ENCODE results near the gene APEH.

The APEH gene

GRCh38 chr3:49652218-49652902 is 21.8 kb upstream of the APEH start:
- DNase-seq = no peak

DNA sequence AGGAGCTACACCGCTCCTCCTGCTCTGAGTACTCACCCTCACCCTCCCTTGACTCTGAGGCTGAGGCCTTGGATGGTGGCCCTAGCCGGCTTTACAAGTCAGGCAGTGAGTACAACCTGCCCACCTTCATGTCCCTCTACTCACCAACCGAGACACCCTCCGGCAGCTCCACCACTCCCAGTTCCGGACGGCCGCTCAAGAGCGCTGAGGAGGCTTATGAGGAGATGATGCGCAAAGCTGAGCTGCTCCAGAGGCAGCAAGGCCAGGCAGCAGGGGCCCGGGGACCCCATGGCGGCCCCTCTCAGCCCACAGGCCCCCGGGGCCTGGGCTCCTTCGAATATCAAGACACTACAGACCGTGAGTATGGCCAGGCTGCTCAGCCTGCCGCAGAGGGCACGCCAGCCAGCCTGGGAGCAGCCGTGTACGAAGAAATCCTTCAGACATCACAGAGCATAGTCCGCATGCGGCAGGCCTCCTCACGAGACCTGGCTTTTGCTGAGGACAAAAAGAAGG is 21.2 kb upstream of the APEH start:
- no peak for DNase-seq

DNA sequence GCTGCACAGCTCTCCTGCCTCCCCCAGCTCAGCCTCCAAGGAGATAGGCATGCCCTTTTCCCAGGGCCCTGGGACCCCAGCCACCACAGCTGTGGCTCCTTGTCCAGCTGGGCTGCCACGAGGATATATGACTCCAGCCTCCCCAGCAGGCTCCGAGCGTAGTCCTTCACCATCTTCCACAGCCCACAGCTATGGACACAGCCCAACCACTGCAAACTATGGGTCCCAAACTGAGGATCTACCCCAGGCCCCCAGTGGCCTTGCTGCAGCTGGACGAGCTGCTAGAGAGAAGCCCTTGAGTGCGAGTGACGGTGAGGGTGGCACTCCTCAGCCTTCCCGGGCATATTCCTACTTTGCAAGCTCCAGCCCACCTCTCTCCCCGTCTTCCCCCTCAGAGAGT is 20.5 kb upstream of the APEH start:
- no peak for DNase-seq

DNA sequence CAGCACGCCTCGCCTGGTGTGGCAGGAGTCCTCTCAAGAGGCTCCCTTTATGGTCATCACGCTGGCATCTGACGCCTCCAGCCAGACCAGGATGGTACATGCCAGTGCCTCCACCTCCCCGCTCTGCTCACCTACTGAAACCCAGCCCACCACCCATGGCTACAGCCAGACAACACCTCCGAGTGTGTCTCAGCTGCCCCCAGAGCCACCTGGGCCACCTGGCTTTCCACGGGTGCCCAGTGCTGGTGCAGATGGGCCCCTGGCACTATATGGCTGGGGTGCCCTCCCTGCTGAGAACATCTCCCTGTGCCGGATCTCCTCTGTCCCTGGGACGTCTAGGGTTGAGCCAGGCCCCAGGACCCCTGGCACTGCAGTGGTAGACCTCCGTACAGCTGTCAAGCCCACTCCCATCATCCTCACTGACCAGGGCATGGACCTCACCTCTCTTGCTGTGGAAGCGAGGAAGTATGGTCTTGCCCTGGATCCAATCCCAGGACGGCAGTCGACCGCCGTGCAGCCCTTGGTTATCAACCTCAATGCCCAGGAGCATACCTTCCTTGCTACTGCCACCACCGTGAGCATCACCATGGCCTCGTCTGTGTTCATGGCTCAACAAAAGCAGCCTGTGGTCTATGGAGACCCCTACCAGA is 19.9 kb upstream of the APEH start:
- no peak for DNase-seq

GRCh38 chr3:49654955-49655556 is 19.1 kb upstream of the APEH start:
- no peak for DNase-seq

GRCh38 chr3:49655731-49656285 is 18.3 kb upstream of the APEH start:
- DNase-seq = no peak

DNA sequence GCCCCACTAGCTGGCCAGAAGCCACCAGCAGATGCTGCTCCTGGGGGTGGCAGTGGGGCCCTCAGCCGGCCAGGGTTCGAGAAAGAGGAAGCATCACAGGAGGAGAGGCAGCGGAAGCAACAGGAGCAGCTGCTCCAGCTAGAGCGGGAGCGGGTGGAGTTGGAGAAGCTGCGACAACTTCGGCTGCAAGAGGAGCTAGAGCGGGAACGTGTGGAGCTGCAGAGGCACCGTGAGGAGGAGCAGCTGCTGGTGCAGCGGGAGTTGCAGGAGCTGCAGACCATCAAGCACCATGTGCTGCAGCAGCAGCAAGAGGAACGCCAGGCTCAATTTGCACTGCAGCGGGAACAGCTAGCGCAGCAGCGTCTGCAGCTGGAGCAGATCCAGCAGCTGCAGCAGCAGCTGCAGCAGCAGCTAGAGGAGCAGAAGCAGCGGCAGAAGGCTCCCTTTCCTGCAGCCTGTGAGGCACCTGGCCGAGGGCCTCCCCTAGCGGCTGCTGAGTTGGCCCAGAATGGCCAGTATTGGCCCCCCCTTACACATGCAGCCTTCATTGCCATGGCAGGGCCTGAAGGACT is 17.5 kb upstream of the APEH start:
- DNase-seq = no peak

- DNase-seq = no peak
Observed at GRCh38 chr3:49657208-49657915, 16.8 kb upstream of the APEH start.

DNA sequence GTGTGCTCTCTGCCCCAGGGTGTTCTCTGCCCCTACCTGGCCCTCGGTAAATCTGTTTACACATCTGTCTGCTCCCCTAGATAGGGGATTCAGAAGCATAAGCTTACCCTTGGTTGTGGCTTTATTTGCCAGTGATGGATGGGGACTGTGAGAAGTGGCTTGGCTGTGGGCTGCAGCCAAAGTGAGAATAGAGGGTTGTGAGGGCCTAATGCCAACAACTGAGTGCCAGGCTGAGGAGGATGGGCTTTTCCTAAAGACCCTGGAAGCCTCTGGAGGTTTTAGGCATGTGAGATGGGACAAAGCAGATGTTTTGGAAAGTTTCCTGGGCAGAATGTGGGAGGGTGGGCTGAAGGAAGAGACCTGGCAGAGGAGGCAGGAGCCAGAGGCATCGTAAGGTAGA is 15.4 kb upstream of the APEH start:
- no peak for DNase-seq

DNA sequence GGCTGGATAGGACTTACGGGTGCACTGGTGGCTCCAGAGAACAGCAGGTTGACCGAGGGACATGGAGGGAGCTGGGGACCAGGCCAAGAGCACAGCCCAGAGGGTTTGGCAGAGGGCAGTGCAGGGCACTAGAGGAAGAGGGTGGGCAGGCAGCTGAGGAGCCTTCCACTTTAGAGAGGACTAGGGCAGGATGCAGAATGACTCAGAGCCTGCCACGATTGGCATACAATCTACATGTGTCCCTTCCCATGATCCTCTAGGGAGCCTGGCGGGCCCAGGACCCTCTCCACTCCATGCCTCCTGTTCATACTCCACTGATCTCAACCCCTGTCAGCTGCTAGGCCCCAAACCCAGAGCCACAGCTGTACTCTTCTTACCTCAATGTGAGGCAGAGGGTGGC is 14.4 kb upstream of the APEH start:
- no peak for DNase-seq

DNA sequence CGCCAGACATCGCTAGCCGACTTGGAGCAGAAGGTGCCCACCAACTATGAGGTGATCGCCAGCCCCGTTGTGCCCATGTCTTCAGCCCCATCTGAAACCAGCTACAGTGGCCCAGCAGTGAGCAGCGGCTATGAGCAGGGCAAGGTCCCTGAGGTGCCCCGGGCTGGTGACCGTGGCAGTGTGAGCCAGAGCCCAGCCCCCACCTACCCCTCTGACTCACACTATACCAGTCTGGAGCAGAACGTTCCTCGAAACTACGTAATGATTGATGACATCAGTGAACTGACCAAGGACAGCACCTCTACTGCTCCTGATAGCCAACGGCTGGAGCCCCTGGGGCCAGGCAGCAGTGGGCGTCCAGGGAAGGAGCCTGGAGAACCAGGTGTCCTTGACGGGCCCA is 12.9 kb upstream of the APEH start:
- DNase-seq = no peak

GRCh38 chr3:49662021-49662420 is 12.1 kb upstream of the APEH start:
- DNase-seq = no peak

DNA sequence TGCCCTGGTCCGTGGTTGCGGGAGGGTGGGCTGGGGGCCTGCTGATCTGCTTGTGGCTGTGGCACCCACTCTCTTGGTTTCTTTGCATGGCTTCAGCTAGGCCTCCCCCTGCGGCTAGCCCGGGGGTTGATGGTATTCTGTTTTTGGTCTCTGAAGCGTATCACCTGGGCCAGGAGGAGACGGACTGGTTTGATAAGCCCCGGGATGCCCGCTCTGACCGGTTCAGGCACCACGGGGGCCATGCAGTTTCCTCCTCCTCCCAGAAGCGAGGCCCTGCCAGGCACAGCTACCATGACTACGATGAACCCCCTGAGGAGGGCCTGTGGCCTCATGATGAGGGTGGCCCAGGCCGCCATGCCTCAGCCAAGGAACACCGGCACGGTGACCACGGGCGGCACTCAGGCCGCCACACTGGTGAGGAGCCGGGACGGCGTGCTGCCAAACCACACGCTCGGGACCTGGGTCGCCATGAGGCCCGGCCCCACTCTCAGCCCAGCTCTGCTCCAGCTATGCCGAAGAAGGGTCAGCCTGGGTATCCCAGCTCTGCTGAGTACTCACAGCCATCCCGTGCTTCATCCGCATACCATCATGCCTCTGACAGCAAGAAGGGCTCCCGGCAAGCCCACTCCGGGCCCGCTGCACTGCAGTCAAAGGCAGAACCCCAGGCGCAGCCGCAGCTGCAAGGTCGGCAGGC is 11.3 kb upstream of the APEH start:
- no peak for DNase-seq

DNA sequence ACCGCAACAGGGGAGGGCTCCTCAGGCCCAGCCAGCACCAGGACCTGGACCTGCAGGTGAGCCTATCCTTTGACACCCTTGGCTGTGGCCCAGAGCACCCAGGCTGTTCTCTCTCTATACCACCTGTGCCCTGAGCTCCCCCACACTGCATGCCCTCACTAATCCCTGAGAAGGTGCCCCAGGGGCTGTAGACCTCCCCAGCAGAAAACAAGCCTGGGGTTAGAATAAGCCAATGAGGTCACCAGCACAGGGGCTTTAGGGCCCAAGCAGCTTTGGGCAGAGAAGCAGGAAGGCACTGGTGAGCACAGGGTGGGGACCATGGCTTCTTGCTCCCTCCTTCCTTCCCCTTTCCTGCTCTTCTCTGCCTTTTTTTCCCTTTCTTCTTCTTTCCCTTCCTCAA is 10.3 kb upstream of the APEH start:
- DNase-seq = no peak

GRCh38 chr3:49664300-49664699 is 9.9 kb upstream of the APEH start:
- no peak for DNase-seq

DNA sequence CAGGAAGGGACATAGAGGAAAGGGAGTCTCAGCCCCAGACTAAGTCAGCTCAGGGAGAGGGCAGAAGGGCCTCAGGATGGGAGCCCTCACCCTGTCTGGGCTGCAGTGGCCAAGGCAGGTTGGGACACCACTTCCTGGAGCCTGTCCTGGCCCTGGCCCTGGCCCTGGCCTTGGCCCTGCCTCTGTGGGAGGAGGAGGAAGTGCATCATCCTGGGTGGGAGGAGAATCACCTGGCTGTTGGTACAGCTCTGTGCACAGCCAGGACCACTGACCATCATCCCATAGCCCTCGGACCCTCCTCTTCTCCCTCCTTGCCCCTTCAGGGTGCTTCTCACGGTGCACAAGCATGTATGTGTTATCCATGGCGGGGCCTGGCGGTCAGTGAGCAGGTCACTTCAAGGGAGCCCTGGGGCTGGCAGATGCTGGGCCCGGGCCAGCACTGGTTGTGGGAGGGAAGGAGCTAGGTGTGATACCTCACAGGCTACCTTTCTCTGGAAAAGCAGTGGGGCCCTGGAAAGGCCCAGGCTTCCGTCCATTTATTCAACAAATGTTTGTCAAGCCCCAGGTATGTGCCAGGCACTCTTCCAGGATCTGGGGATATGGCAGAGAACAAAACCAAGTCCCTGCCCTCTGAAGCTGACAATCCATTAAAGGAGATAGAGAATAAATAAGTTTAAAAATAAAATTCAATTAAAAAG is 8.2 kb upstream of the APEH start:
- DNase-seq = no peak

DNA sequence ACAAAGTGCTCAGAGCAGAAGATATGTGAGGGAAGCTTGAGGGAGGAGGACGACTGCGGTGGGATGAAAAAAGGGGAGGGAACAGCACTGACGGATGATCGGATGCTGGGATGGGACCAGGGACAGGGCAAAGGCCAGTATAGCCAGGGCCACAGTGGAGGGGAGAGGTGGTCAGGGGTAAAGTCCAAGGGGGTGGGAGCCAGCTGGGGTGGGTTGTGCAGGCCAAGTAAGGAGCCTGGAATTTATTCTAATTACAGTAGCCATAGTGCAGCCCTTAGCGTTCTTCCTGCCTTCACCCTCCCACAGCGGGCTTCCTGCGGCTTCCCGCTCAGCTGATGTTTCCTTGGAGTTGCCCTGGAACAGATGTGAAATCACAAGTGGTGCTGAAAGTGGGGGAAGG is 7.6 kb upstream of the APEH start:
- DNase-seq = no peak

DNA sequence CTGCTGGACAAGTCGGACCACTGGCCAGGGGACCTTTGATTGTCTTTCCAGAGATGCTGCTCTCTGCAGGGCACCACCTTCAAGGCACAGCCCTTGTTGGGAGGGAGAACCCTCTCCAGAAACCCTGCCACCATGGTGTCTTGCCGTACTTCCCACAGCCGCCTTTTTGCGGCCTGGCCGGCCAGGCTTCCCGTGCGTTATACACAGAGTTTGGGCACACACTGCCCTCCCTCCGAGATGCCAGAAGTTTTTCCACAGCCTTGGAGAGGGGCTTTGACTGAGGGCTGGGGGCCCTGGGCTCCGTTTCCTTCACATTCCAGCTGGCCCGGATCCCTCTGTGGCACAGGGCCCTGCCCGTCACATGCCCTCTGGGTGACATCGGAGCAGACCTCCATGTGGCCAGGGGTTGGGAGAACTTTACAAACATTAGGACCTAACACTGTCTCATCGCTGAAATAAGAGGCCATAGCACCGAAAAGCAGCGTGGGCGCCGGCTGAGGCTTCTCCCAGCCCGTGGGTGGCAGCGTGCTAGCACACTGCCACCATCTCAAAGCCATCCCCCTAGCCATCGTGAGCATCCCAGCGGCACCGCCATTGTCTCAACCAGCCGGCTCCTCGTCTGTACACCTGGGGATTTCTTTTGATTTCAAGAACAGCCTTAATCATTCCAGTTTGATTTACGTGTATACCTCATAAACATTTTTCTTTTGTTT is 6.3 kb upstream of the APEH start:
- DNase-seq = no peak

- no peak for DNase-seq
Observed at GRCh38 chr3:49668414-49668797, 5.7 kb upstream of the APEH start.

DNA sequence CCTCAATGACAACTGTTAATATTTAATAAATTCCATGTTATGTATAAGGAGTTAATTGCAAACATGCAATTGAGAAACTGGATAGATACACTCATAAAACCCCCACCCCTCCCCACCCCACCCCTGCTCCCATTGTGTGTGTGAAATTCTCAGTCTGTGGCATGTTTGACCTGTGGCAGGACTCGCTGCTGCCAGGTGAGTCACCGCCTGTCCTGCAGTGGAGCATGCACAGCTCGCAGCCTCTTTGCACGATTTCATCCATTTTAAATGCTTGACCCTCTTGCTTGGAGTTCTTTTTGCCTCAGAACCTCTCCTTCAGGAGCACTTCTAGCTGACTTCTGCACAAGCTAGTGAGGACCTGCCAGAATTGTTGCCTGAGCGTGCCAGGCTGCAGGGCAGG is 5.3 kb upstream of the APEH start:
- DNase-seq = no peak

DNA sequence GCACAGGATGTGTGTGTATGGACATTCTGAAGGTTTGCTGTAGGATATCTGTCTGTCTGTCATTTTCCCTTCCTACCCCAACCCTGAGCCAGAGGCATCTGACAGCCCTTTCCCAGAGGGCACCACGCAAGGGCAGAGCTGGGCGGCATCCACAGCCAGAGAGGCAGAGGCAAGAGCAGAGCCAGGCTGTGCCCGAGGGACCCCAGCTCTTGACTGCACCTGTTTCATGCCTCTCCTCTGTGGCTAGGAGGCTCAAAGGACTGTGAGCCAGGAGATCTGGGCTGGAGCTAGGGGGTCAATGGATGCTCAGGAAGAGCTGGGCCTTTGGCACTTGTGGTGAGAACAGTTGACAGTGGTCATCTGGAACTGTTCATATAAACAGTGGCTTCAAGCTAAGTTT is 4.8 kb upstream of the APEH start:
- DNase-seq = no peak

Data from stimulated activated CD4-positive, alpha-beta T cell treated with anti-CD3 and anti-CD28 coated beads, Interleukin-4, amount 100 ng/mL, for 24 hours (primary cell).